ENCODE data around the gene ZC3H12D. TPM values are rescaled to one million over a fixed set of nuclear protein-coding genes. Genes with fewer than 3 reads are reported as not detected.
"Not testable (repeated sequence)": the region's sequence is repeated elsewhere in the genome, so short reads cannot be mapped to it uniquely, and the experiment has no call there.

Gene ZC3H12D
- total RNA-seq, 1 donor from 2014 or later, result 9.7 TPM

- intact Hi-C loops (cut with micrococcal nuclease), result loop anchor here (1.0 to 2.0 kb wide), 3 partner anchors 11 to 455 kb away; no protein-coding TSS in a partner anchor
Measured at GRCh38 chr6:149483849-149484655, 762 bp downstream of the ZC3H12D start.

- intact Hi-C loops (cut with micrococcal nuclease), result no loop called here
Measured at GRCh38 chr6:149483334-149483725, 1.5 kb downstream of the ZC3H12D start.

DNA sequence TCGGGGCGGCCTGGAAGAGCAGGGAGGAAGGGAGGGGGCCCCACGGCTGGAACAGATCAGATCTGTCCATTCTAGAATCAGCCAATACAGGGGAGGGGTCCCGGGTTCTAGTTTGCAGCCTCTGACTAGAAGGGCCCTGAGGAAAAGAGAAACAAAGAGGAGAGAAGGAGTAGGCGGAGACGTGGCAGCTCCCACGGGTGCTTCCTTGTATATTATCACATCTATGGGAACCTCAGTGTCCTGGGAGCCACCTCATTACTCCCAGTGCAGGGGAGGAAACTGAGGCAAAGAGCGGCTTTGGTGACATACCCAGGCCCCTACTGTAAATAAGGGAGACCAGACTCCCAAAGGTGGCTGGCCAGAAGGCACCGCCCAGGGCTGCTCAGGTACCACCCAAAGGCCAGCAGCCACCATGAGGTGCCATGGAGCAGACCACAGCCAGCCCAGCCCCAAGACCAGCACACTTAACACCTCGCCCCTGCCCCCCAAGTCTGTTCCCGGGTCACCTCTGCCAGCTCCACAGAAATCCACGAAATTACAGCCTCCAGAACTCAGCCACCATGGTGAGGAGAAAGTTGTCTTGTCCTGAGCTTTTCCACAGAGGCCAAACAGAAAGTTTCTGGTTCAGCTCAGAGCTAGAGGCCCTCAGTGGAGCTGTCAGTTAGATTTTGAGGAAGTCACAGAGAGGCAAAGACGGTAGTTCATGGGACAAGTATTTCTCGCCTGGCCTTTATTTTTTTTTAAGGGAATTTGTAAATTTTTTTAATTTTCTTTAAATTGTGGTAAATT, 2.1 kb downstream of the ZC3H12D start:
- intact Hi-C loops (cut with micrococcal nuclease), result no loop called here

DNA sequence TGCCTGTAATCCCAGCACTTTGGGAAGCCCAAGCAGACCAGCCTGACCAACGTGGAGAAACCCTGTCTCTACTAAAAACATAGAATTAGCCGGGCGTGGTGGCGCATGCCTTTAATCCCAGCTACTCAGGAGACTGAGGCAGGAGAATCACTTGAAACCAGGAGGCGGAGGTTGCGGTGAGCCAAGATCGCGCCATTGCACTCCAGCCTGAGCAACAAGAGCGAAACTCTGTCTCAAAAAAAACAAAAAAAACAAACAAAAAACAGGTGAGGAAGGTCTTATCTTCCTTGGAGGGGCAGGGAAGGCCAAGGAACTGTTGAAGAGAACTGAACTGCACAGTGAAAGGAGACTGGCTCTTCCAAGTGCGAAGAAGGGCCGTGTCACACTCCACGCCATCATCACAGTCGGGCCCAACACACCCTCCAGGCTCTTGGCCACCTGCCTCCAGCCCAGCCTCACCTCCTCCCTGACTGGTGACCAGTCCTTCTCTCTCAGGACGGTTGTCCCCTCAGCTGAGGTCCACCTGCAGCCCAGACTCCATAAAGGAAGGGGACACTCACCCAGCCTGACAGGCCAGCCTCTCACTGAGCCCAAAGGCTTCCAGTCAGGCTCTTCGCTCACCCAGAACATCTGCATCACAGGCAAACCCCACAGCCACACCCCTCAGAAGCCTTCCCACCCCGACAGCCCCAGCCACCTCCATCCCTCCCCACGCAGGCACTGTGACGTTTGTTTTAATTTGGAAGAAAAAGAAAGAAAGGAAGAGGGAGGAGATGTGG, 4.1 kb downstream of the ZC3H12D start:
- intact Hi-C loops (cut with micrococcal nuclease), result no loop called here

GRCh38 chr6:149478631-149479314, 6.0 kb downstream of the ZC3H12D start:
- intact Hi-C loops (cut with micrococcal nuclease), result no loop called here

DNA sequence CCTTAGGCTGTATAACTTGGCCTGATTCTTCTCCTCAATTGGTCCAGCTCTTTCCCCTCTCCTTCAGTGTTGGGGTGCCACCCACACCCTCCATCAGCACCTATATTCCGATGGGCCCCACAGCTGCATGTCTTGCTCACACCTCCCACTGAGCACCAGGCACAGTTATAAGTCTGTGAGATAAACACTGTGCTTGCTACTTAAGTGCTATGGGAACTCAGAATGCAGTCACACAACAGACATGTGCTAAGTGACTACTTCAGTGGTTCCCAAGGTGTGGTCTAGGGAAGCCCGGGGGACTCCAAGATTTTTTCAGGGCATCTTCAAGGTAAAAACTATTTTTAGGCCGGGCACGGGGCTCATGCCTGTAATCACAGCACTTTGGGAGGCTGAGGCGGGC, 7.3 kb downstream of the ZC3H12D start:
- intact Hi-C loops (cut with micrococcal nuclease), result no loop called here

DNA sequence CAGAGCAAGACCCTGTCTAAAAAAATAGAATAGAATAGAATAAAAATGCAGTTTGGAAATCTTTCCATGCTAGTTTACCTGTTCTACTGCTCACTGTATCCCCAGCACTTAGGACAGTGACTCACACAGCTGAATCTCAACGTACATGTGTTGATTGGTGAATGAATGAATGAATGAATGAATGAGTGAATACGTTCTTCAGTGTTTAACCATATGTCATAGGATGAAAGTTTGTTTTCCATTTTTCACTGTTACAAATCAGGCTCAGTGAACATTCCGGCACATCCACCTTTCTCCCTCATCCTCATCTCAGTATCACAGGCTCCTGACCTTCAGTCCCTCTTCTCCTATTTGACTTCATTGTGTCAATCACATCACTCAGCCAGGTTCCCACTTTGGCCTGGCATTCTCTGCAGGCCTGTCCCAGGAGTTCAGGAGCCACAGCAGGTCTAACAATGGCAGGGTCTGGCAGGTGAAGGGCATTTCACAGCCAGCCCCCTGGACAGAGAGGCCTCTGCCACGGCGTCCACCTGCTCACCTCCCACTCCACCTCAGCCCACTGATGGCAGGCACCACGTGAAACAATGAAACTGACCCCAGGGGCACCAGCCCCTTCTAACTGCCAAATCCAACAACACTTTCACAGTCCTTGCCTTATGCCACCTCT, 7.9 kb downstream of the ZC3H12D start:
- intact Hi-C loops (cut with micrococcal nuclease), result no loop called here

DNA sequence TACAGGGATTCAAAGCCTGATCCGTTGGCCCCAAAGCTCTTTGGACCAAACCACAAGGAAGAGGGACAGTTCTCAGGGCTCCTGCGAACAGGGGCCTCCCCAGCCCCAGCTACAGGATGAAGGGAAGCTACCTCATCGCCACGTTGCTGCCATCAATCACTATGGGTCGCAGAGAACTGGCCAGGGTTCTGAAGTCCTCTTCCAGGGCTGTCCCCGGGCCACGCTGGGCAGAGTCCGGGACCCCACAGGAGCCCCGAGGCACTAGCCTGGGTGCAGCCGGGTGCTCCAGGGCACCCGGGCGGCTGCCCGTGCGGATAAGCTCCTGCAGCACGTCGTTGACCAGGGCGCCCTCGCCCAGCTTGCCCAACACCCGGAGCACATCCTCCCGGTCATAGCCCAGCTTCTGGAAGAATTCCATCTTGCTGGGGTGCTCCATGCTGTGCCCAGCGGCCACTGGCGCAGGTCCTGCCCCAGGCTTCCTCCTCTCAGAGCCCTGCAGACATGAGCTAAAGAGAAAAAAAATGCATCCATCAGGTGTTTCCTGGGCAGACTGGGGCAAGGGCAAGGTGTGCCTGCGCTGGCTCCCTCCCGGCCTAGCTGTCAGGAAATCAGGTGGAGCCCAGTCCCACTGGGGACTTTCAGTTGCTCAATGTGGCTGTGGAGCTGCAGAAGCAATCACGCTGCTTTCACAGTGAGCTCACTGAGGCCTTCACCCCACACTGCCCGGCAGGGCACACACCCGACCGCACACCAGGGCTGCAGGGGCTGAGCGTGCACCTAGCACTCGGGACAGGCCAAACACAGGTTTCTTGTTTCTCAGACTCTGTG, 10.5 kb downstream of the ZC3H12D start:
- intact Hi-C loops (cut with micrococcal nuclease), result no loop called here

GRCh38 chr6:149473080-149474052, 11.4 kb downstream of the ZC3H12D start:
- intact Hi-C loops (cut with micrococcal nuclease), result no loop called here

- intact Hi-C loops (cut with micrococcal nuclease), result no loop called here
Measured at GRCh38 chr6:149472241-149472640, 12.6 kb downstream of the ZC3H12D start.

- intact Hi-C loops (cut with micrococcal nuclease), result no loop called here
Measured at GRCh38 chr6:149471801-149472200, 13.0 kb downstream of the ZC3H12D start.

DNA sequence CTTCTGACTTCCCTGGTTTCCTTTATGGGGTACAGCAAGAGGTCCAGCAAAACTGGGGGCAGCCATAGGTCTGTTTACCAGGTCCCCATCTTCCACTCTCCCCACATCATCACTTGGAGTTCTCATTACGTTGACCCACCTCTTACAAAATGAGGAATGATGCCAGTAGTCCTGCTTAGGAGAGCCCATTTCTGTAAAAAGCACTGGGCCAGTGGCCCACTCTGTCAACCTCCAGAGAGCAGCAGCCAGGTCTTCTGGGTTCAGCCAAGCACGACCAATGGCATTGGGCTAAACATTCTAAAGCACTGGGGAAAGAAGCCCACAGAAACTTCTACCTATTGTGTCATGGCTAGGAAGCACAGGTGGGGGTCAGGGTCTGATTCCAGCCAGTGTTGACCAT, 13.9 kb downstream of the ZC3H12D start:
- intact Hi-C loops (cut with micrococcal nuclease), result no loop called here

GRCh38 chr6:149468179-149468578, 16.6 kb downstream of the ZC3H12D start:
- intact Hi-C loops (cut with micrococcal nuclease), result no loop called here

- intact Hi-C loops (cut with micrococcal nuclease), result no loop called here
Measured at GRCh38 chr6:149467265-149467664, 17.5 kb downstream of the ZC3H12D start.

- intact Hi-C loops (cut with micrococcal nuclease), result no loop called here
Measured at GRCh38 chr6:149464411-149464810, 20.4 kb downstream of the ZC3H12D start.

GRCh38 chr6:149463781-149464180, 21.0 kb downstream of the ZC3H12D start:
- intact Hi-C loops (cut with micrococcal nuclease), result no loop called here

GRCh38 chr6:149462712-149463111, 22.1 kb downstream of the ZC3H12D start:
- intact Hi-C loops (cut with micrococcal nuclease), result not testable (repeated sequence)

- intact Hi-C loops (cut with micrococcal nuclease), result no loop called here
Measured at GRCh38 chr6:149461670-149462069, 23.1 kb downstream of the ZC3H12D start.

- intact Hi-C loops (cut with micrococcal nuclease), result not testable (repeated sequence)
Measured at GRCh38 chr6:149460249-149460648, 24.6 kb downstream of the ZC3H12D start.

All from T-helper 2 cell treated with Interferon-gamma antibody and Interleukin-4, amounts not matched to agents 100 ng/mL and 5 ng/mL, for 36 hours (primary cell).